NK-92 (cell line): Measurements from ENCODE around the gene PEAK1.
"Not testable (repeated sequence)": the region's sequence is repeated elsewhere in the genome, so short reads cannot be mapped to it uniquely, and the experiment has no call there.

Experiments used
- DNase-seq: peaks from one replicate; lab custom pipeline; 2025; ENCODE audit not compliant: unreplicated experiment; lab: John Stamatoyannopoulos, UW

Gene PEAK1

DNA sequence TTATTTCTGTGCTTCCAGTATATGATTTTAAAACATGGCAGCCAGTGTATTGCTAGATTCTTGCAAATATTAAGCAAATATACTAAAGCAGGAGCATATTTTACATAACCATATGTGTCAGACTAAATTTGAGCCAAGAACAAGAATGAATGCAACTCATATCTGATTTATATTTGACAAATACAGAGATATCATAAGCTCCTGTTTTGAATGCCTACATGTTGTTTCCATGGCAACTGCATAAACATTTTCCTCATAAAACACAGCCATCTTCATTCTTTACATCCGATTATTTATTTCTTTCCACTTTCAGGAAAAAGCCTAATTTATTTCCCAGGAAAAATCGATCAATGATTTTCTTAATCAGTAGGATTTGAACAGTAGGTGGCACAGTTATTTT lies 176.8 kb downstream of the PEAK1 start:
- DNase-seq: no peak

DNA sequence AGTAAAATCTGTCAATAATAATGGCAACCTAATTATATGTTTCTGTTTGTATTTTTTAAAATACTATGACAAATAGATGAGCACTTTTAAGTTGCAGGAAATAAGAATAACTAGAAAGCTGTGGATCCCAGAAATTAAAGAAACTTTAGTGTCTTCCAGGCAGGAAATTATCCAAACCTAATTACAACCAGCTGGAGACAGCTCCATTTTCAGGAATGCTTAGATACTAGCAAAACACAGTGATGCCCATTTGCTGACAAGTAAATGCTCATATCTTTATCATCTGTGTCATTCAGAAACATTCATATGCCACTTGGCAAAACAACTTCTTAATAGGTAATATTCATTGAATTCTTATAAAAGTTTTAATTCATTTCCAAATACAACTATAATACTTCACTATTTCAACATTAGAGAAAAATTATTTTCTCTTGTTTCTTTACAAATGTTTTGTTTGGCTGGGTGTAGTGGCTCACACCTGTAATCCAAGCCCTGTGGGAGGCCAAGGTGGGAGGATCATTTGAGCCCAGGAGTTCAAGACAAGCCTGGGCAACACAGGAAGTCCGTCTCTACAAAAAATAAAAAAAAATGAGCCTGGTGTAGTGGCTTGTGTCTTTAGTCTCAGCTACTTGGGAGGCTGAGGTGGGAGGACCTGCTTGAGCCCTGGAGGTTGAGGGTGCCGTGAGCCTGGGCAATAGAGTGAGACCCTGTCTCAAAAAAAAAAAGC lies 179.9 kb downstream of the PEAK1 start:
- DNase-seq: no peak

DNA sequence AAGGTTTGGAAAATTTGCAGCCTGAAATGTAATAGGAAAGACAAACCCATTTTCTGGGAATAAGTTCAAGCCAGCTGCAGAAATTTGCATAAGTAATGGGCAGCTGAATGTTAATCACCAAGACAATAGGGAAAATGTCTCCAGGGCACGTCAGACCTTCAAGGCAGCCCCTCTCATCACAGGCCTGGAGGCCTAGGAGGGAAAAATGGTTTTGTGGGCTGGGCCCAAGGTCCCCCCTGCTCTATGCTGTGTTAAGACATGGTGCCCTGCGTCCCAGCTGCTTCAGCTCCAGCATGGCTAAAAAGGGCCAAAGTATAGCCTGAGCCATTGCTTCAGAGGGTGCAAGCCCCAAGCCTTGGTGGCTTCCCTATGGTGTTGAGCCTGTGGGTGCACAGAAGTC lies 184.3 kb downstream of the PEAK1 start:
- DNase-seq: no peak

DNA sequence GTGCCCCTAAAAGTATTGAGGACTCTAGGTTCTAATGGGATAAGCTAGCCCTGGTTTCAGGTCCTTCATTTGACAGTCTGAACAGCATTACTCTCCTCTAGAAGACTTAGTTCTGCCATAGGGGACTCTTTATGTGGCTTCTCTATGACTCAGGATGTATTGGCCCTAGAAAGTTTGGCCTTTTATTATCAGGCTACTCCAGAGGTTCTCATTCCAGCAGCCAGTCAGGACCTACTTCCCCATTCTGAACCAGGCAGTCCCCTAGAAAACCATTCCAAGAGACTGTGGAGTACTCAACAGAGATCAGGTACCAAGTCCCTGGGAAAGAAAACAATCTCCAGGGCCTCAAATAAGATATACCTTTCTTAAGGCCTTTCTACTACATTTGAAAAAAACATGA lies 191.1 kb downstream of the PEAK1 start:
- no peak for DNase-seq

DNA sequence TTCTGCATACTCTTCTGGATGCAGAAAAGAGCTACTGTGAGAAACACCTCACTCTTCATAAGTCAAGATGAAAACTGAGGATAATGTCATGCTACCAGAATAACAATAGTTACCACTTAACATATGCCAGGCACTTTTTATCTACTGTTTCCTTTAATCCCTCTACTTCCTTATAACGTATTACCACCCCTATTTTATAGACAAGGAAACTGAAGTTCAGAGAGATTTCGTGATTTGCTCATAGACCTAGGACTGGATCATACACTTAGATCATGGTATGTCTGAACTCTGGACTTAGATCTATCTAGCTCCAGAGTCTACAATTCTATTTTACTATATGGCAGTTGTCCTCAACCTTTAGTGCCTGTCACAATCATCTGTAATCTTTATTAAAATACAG lies 193.3 kb downstream of the PEAK1 start:
- no peak for DNase-seq

DNA sequence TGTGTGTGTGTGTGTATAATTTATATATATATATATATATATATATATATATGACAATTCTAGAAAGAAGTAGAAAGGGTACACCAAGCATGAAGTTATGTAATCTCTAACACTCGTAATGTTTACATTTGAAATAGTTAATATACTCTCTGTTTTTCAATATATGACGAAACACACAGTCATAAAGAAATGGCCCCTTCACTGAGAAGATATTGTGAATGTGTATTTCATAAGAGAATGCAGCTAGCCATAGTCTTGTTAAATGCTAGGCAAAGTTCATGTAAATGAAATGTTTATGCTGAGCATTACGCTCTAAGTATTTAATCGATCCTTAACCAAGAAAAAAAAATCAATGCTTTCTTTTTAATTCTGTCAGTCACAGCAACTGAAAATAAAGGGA lies 194.3 kb downstream of the PEAK1 start:
- no peak for DNase-seq

DNA sequence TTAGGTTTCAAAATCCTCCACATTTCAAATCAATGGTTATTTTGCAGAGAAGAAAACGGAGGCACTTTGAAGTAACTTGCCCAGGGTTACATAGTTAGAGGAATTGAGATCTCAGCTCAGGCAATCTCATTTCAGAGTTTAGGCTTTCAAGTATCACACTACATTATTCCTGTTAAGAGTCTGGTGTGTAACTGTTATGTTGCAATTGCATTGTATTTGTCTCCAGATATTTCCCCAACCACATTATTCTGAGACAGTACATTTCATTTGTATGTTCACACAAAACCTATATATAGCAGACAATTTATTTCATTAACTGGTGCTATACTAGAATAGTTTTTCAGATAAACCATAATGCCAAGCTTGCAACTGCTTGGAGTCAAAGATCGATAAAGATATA lies 194.8 kb downstream of the PEAK1 start:
- DNase-seq: no peak

DNA sequence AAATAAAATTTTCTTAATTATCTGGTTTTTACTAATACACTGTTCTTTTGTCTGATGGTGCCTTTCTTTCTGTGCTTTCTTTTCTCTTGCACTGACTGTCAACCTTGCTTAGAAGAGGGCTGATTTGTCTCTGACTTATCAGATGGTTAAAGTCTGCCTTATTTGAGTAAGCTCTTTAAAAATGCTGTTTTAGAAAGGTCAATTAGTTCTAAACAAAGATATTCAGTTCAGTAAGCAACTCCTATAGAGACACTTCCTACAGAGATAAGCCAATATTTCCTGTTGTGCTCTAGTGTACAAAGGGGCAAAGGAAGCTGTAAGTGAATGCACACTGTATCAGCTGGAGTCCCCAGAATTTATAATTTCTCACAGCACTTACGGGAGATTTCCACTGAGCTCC lies 195.6 kb downstream of the PEAK1 start:
- no peak for DNase-seq

DNA sequence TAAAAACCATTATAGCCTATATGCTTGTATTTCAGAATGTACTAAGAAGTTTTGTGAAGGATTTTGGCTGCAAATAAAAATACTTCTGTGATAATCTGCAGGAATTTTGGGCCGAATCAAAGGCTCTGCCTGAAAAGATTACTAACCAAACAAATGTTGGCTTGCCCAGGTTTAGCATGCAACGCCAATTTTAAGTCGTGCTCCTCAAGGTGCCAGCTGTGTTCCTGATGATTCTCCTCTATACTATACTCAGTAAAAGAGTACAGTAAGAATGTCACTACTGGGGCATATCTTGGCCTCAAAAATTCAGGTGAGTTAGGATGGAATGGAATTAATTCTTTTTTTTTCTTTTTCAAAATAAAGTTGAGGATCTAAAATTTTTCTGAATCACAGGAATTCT lies 198.2 kb downstream of the PEAK1 start:
- no peak for DNase-seq

DNA sequence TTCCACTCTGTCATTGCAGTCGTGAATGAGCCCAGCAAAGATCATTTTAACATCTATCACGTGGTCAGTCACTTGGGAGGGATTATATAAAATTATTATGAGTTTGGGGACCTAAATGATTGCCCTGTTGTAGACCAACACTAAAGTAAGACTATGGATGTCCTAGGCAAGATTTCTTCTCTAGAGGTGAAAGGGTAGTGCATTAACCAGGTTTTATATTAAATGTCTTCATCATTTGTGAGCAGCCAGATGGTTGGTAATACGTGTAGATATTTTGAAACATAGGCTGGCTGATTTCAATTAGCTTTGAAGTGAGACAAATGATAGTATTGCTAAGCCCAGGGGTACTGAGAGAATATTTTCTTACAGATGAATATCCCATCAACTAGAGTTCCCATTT lies 198.7 kb downstream of the PEAK1 start:
- DNase-seq: no peak

DNA sequence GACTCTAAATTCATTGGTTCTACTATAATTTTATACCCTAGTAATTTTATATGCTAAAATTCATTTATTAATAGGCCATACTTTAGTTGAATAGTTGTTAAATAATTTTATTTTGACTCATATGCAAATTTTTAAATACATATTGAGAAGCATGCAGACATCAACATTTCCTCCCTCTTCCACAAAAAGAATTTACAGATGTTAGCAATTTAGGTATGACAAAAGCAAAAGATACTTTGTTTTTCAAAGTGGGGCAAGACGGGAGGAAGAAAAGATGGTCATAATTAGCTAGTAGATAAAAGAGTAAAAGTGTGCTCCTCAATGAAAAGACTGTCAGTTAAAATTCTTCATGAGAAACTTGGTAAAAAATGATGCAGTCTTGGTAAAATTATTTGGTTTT lies 200.1 kb downstream of the PEAK1 start:
- DNase-seq: no peak

DNA sequence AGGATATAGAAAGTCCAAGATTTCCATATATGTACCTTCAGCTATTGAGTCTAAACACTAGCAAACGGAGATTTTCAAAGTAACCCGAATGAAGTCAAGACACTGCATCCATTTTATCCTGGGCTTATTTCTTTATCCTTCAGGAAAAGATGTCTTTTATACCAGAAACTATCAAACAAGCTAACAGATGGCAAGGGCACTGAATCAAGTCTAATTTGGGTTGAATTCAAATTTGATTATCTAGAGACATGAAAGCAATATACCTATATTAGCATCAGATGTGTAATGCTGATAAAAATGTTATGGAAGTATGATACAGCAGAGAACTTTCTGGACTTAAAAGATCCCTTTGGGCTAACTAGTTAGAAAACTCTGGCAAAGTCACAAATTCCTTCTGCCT lies 210.7 kb downstream of the PEAK1 start:
- DNase-seq: no peak

DNA sequence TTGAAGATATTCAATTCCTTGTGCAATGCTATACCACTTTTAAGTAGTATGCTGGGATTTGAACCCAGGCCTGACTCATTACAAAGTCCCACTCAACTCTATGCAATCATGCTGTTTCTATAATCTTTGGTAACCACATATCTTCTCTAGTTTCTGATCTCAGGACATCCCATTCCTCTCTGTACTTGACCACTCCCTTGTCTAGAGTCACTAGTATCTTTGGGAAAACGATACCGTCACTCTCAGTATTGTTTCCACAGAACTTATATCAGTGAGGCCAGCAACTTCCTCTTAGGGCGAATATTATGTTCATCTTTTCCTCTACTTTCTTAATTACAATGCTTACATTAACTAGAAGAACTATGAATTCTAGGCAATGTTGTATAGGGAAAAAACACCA lies 211.7 kb downstream of the PEAK1 start:
- DNase-seq: no peak

DNA sequence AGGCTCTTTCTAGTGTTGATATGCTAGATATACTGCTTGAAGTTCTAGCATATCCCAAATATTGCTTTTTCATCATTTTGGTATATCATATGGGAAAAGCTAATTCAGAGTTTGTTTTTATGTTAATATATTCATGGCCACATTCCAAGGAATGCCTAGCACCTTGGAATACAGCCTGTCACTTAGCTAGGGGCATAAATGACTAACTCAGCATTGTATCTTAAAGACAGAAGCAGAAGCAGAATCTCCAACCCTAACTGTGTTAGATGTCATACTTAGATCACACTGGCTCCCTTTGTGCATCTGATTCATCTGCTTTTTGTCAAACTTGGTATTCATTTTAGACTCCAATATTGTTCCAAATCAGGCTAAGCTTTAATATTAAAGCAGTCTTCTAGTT lies 218.2 kb downstream of the PEAK1 start:
- DNase-seq: no peak

DNA sequence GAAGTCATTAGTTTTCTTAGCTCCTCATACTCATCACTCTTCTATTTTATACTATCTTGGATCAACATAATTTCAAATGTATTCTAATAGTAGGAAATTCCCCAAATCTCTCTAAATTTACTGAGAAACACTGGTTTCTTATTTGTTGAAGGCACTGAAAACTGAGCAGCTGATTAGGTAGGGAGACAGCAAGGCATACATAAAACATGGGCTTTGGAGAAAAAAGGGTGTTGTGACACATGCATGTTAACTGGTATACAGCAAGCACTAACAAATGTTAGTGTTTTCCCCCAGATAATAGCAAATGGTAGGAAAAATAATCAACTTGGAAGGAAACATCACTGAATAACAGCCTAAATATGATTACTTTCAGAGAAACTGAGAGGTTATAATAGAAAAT lies 223.5 kb downstream of the PEAK1 start:
- no peak for DNase-seq

DNA sequence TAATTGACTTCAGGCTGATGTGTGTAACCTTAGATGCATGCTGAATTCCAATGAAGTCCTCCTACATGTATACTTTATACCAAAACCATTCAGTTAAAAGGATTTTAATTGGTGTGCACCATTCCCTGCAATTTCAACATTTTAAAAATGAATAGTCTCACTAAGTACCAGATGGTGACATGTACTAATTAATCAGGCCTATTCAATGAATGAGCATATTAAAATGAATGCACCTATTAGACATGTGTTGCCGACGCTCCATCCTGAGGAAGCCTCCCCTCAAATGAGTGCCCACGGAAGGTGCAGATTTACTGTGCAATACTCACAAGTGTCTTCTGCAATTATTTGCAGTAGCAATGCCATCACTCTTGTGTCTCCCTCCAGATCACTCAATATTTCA lies 224.3 kb downstream of the PEAK1 start:
- no peak for DNase-seq

DNA sequence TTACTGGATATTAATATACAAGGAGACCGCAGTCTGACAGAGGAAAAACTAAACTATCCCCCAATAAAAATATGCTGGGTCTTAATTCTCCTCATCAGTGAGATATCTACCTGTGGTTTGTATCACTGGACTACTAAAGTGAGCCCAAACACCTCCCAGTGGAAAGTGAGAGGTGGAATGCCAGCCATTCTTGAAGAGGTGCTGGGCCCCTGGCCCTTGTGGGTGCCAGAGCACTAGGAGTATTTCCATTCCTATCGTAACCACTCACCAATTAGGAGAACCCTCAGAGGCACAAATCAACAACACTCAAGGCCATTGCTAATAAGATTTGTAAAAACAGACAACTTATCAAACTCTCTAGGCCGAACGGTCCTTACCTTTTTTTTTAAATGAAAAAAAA lies 227.5 kb downstream of the PEAK1 start:
- no peak for DNase-seq

DNA sequence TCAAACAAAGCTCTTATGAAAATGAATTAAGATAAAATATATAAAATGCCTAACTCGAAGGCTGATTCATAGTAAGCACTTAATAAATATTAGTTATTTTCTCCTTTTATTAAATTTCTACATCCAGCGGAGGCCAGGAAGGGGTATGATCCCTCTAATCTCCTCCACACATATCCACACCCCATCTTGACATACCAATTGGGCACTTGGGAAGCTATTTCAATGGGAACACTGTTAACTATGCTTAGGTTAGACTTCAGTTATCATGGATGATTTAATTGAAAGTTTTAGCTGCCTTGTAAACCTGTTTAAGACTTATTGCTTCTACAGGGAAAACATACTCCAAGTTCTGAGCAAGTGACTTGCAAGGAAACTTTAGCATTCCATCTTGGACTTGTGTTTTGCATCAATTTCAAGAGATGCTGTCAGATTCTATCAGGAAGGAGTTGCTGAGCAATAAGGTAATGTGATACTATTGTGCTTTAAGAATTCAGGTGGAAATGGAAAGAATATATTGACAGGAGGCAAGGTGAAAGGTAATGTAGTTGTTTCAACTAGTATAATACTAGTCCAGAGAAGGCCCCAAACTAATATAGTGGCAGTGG lies 228.6 kb downstream of the PEAK1 start:
- DNase-seq: no peak

DNA sequence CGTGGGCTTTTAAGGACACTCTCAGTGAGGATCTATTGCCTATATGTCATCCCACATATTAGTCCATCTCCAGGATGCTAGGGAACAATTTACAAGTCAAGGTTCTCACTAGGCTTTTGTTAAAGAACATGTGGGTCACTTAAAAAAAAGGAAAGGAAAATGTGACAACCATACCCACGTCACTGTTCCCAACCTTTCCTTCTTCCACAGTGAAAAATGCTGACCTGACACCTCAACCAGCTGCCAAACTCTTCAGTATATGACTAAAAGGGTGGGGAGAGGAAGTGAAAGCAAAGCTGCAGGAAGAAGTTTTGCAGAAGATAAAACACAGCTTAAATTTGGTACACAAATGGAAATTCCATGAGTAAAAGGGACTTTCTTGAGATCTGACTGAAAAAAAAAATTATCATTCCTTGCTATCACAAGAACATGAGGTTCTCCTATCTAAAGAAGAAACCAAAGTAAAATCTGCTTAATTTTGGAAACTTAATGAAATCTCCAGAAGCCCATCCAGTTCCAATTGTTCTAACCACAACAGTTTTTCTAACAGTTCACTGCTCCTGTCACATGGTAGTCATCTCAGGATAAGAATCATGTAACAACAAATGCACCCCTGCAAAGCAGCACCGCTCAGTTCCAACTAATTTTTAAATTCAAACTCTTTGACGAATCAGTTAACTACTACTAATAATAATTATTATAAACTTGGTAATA lies 232.0 kb downstream of the PEAK1 start:
- DNase-seq: no peak

DNA sequence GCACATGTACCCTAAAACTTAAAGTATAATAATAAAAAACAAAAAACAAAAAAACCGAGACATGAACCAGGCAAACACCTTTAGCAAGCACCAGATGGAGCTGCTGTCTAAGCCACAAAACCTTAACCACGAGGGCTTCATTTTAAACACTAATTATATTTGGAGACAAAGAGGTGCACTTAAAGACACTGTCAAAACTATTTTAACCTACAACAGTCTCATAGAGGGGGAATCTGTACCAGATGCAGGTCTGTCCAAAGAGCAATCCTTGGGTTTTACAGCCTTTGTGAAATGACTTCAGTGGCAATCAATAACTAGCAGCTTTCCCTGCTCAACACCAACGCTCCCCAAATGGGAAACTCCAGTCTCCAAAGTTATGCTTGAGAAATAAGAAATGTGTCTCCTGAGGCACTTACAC lies 233.3 kb downstream of the PEAK1 start:
- DNase-seq: no peak

DNA sequence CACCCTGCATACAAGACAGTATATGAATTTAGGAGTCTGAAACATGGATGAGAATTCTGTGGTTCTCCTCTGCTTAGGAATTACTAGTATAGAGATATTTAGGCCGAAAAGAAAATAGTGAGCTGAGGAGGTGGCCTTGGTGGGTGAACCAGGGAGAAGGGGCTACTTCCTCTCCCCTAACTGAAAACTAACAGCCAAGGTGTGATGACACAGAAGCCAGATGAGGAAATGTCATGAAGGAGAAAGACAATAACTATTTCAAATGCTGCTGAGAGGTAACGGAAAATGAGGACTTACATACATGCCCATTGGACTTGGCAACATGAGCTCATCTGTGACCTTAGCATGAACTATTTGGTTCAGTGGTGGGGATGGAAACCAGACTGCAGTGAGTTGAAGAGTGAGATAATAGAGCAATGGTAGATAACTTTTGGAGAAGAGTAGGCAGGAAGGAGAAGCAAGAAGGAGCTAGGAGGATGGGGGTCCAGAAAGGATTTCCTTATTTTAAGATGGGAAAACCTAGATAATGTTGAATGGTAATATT lies 234.6 kb downstream of the PEAK1 start:
- no peak for DNase-seq

DNA sequence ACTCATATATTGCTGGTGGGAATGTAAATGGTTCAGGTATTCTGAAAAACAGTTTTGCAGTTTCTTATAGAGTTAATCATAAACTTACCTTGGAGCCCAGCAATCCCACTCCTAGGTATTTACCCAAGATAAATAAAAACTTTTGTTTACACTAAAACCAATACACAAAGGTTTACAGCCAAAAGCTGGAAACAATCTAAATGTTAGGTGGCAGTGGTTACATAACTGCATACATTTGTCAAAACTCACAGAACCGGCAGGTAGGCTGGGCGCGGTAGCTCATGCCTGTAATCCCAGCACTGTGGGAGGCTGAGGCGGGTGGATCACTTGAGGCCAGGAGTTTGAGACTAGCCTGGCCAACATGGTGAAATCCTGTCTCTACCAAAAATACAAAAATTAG lies 235.6 kb downstream of the PEAK1 start:
- not testable (repeated sequence) for DNase-seq
